ENCODE measurements around the gene COMMD9. TPM values are rescaled to one million over a fixed set of nuclear protein-coding genes. Genes with fewer than 3 reads are reported as not detected.
A peak's percentile ranks its signal among the peaks of the same experiment; 100 is the strongest.

The COMMD9 gene
- total RNA-seq, 2 experiments from 2014 or later = 23.7 to 28.1 TPM

DNA sequence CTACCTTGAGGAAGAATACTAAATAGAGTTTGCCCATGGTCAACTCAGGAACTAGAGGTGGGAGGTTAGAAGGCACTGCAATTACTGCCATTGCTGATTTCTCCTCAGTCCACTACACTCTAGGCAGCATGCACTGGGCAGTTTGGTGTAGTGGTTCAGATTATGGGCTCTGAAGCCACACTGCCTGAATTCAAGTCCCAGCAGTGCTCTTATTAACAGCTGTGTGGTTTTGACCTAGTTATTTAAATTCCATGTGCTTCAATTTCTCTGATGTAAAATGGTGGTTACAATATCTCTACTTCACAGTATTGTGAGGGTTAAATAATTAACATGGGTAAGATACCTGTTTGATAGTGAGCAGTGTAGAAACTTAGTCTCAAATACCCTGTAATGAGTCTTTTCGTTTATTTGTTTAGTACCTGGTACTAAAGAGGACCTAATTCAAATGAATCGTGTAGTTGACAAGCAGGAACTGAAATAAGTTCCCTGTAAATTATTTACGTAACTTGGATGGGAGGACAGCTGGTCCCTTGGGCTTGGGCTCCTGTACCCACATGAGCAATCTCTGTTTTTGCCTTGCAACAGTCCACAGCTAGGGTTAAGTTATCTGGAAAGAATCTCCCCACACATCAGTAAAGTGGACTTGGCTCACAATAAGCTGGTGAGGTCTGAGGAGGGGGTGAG lies 24.7 kb upstream of the COMMD9 start:
- Mint-ChIP-seq H3K9me3 (no peaks in the 10 kb centered on the region), H3K36me3 (no peaks in the 10 kb centered on the region), H3K27ac (no peak overlapping the region), H3K4me3 (no peak overlapping the region), H3K4me1 (ENCODE audit: low read depth) (peaks cover 10% of the 10 kb centered on the region), H3K27me3 (peaks cover 11% of the 10 kb centered on the region)
- POLR2A ChIA-PET = no interaction called here
- no peak for DNase-seq
- CTCF ChIA-PET = interaction anchor here (0.7 to 1.9 kb wide), 2 partner anchors 21 to 165 kb away, joined by 3 to 6 read pairs; no protein-coding TSS in a partner anchor
- intact Hi-C loops (cut with micrococcal nuclease) = loop anchor here (2.0 kb wide), 1 partner anchor 33 kb away; no protein-coding TSS in a partner anchor

DNA sequence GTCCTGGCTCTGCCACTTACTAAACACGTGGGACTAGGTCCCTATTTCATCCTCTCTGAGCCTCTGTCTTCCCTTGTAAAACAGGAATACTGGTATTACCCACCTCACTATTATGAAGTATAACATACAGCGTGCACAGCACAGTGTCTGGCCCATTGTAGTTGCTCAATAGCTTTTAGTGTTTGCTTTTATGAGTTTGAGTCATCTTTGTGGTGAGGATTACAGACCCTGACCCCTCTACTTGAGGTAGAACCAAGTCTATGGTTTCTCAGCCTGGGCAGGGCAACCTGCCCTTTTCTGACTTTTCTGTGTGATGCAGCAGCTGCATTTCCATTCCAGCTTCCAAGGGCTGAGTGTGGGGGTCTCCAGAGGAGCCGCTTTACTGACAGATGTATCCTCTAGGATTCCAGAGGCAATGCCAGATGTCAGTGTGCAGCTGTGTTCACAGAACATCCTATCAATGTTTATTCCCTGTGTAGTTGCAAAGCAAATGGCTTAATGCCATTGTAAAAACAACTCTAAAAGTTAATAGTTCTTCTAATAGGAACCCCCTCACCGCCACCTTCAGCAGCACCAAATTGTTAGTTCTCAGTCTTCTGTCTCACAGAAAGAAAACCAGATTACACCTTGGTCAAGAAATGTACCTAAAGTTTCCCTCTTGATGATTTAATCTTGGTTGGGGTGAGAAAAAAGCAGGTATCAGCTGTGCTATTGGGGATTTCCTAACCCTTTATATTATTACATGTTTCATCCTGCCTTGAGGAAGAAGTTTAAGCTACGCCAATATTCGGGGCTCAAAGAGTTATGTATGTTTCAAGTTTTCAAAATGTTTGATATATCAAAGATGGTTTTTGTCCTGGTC lies 23.6 kb upstream of the COMMD9 start:
- Mint-ChIP-seq H3K4me3 (no peak overlapping the region), H3K4me1 (ENCODE audit: low read depth) (peaks cover 10% of the 10 kb centered on the region), H3K9me3 (no peaks in the 10 kb centered on the region), H3K27me3 (peaks cover 14% of the 10 kb centered on the region), H3K27ac (no peak overlapping the region), H3K36me3 (no peaks in the 10 kb centered on the region)
- intact Hi-C loops (cut with micrococcal nuclease) = loop anchor here (2.0 kb wide), 1 partner anchor 34 kb away; no protein-coding TSS in a partner anchor
- DNase-seq = no peak
- POLR2A ChIA-PET = interaction anchor here (0.6 kb wide), 1 partner anchor 22 kb away, joined by 3 read pairs; no protein-coding TSS in a partner anchor
- CTCF ChIA-PET = interaction anchor here (0.7 to 1.9 kb wide), 3 partner anchors 20 to 166 kb away, joined by 3 to 6 read pairs (median 3); no protein-coding TSS in a partner anchor

DNA sequence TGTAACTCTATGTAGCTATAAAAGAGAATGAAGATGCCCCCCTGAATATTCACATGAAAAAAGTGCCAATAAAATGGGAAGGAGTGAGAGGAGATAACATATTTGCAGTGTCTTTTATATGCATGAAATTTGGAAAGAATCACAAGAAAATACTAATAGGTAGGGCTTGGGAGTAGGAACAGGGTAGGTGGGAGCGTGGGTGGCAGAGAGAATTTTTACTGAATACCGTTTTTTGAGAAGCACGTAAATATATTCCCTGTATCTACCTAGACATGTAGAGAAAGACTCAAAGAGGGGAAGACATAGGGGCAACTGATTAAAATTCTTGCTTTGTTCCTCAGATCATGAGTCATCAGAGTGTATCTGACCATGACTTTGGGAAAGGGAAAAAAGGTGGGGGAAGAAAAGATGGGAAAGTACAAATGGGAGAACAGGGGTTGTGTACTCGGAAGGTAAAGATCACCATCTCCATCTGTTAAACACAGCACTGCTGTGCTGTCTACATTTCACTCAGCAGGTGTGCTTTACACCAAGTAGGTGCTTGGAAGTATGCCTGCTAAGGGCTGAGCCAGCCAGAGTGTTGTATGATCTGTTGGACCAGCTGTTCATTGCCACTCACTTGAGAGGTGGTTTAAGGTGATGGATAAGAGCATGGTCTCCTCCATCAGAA lies 22.8 kb upstream of the COMMD9 start:
- Mint-ChIP-seq H3K27me3 (peaks cover 14% of the 10 kb centered on the region), H3K4me3 (no peak overlapping the region), H3K4me1 (ENCODE audit: low read depth) (peaks cover 14% of the 10 kb centered on the region), H3K9me3 (no peaks in the 10 kb centered on the region), H3K27ac (no peak overlapping the region), H3K36me3 (no peaks in the 10 kb centered on the region)
- intact Hi-C loops (cut with micrococcal nuclease) = loop anchor here (2.0 kb wide), 1 partner anchor 35 kb away; no protein-coding TSS in a partner anchor
- no peak for DNase-seq
- ChIA-PET CTCF (interaction anchor here (0.7 to 1.9 kb wide), 3 partner anchors 64 to 168 kb away, joined by 3 to 6 read pairs (median 3); no protein-coding TSS in a partner anchor), POLR2A (no interaction called here)

DNA sequence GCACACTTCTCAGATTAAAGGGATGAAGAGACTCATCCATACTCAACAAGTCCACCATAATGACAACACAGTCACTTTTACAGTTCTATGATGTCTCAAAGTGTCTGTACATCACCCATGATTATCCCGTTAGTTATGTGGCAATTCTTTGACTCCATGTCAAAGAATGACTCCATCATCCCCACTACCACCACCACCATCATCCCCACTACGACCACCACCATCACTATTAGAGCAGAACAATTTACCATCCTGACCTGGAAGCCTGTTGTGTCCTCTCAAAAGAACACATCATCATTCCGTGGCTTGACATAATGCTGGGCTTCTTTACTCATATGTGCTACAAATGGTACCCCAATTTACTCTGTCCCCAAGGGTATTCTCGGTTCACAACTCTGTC lies 20.6 kb upstream of the COMMD9 start:
- Mint-ChIP-seq H3K27me3 (peaks cover 8% of the 10 kb centered on the region), H3K4me1 (ENCODE audit: low read depth) (peaks cover 15% of the 10 kb centered on the region), H3K4me3 (no peak overlapping the region), H3K36me3 (no peaks in the 10 kb centered on the region), H3K9me3 (peaks cover 4% of the 10 kb centered on the region), H3K27ac (no peak overlapping the region)
- CTCF ChIA-PET = no interaction called here
- POLR2A ChIA-PET = no interaction called here
- intact Hi-C loops (cut with micrococcal nuclease) = loop anchor here (5.0 kb wide), 1 partner anchor 168 kb away; no protein-coding TSS in a partner anchor
- no peak for DNase-seq

DNA sequence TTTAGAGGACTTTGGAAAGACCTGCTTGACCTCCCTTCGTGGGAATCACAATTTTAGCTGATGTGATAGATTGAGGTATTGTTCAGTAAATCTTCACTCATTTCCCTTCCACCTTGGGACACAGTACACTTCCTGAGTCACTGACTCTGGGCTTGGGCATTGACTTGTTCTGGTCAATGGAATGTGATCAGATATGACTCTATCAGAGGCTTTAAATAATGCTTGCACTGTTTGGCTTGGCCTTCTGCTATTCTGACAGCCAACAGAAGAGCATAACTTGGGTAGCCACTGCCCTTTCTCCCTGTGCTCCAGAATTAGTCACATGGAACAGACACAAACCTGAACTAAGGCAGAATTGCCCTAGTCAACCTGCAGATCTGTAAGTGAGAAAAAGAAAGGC lies 19.4 kb upstream of the COMMD9 start:
- Mint-ChIP-seq H3K9me3 (peaks cover 4% of the 10 kb centered on the region), H3K27ac (no peak overlapping the region), H3K4me3 (no peak overlapping the region), H3K36me3 (no peaks in the 10 kb centered on the region), H3K4me1 (ENCODE audit: low read depth) (peaks cover 15% of the 10 kb centered on the region), H3K27me3 (peaks cover 4% of the 10 kb centered on the region)
- DNase-seq = no peak
- ChIA-PET CTCF (interaction anchor here (1.1 kb wide), 1 partner anchor 184 kb away, joined by 4 read pairs; no protein-coding TSS in a partner anchor), POLR2A (no interaction called here)
- intact Hi-C loops (cut with micrococcal nuclease) = loop anchor here (5.0 kb wide), 1 partner anchor 169 kb away; no protein-coding TSS in a partner anchor

DNA sequence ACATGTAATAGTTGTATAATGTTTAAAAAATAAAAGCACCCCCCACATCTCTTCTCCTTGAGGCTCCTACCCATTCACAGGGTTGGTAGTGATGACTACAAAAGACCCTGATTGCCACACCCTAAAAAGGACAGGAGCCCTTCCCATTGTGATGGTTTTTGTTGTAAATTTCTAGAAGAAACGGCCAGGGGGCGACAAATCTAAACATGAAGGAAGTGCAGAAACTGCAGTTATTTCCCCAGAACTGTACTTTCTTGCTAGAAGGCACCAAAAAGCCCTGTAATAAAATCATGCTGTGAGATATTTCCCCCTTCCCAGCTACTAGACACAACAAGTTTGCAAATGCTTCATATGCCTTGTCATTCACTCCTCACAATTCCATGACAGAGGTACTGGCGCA lies 17.7 kb upstream of the COMMD9 start:
- Mint-ChIP-seq H3K27ac (no peak overlapping the region), H3K4me3 (no peak overlapping the region), H3K36me3 (no peaks in the 10 kb centered on the region), H3K9me3 (peaks cover 4% of the 10 kb centered on the region), H3K4me1 (ENCODE audit: low read depth) (peaks cover 5% of the 10 kb centered on the region), H3K27me3 (peaks cover 4% of the 10 kb centered on the region)
- peak; percentile 31 for DNase-seq
- intact Hi-C loops (cut with micrococcal nuclease) = loop anchor here (1.0 to 5.0 kb wide), 2 partner anchors 170 to 185 kb away; no protein-coding TSS in a partner anchor
- POLR2A ChIA-PET = no interaction called here
- CTCF ChIA-PET = interaction anchor here (0.7 to 1.5 kb wide), 10 partner anchors 10 to 191 kb away, joined by 3 to 8 read pairs (median 4); no protein-coding TSS in a partner anchor

DNA sequence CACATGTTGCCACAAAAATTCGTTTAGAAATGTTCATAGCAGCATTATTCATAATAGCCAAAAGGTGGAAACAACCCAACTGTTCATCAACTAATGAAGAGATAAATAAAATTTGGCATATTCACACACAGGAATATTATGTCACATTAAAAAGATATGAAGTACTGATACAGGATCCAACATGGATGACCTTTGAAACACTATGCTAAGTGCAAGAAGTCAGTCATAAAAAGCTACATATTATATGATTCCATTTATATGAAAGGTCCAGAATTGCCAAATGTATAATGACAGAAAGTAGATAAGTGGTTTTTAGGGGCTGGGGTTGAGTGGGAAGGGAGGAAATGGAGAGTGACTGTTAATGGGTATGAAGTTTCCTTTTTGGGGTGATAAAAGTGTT lies 15.8 kb upstream of the COMMD9 start:
- Mint-ChIP-seq H3K4me3 (no peak overlapping the region), H3K4me1 (ENCODE audit: low read depth) (peaks cover 5% of the 10 kb centered on the region), H3K9me3 (peaks cover 4% of the 10 kb centered on the region), H3K27me3 (peaks cover 4% of the 10 kb centered on the region), H3K36me3 (no peaks in the 10 kb centered on the region), H3K27ac (no peak overlapping the region)
- DNase-seq = no peak
- CTCF ChIA-PET = interaction anchor here (0.8 to 1.2 kb wide), 2 partner anchors 15 to 188 kb away, joined by 3 read pairs; no protein-coding TSS in a partner anchor
- POLR2A ChIA-PET = no interaction called here
- intact Hi-C loops (cut with micrococcal nuclease) = loop anchor here (5.0 kb wide), 1 partner anchor 172 kb away; no protein-coding TSS in a partner anchor

DNA sequence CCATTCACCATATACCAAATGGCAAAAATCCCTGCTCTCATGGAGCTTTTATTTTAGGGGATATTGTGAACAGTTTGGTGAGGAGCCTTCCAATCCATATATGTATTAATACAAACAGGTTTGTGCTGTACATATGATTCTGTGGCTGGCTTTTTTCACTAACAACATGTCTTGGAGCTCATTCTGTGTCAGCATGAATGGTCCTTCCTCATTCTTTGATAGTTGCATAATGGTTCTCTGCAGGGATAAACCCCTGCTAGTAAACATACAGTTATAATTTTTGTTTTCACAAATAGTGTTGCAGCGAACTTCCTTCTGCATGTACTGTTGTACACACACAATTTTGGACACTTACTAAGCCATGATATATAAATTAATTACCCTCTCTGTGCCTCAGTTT lies 15.1 kb upstream of the COMMD9 start:
- Mint-ChIP-seq H3K4me1 (ENCODE audit: low read depth) (peaks cover 5% of the 10 kb centered on the region), H3K9me3 (peaks cover 4% of the 10 kb centered on the region), H3K4me3 (no peak overlapping the region), H3K27ac (no peak overlapping the region), H3K27me3 (peaks cover 4% of the 10 kb centered on the region), H3K36me3 (no peaks in the 10 kb centered on the region)
- POLR2A ChIA-PET = no interaction called here
- intact Hi-C loops (cut with micrococcal nuclease) = no loop called here
- CTCF ChIA-PET = interaction anchor here (0.8 to 1.8 kb wide), 4 partner anchors 12 to 189 kb away, joined by 3 to 9 read pairs (median 6); no protein-coding TSS in a partner anchor
- DNase-seq = no peak

DNA sequence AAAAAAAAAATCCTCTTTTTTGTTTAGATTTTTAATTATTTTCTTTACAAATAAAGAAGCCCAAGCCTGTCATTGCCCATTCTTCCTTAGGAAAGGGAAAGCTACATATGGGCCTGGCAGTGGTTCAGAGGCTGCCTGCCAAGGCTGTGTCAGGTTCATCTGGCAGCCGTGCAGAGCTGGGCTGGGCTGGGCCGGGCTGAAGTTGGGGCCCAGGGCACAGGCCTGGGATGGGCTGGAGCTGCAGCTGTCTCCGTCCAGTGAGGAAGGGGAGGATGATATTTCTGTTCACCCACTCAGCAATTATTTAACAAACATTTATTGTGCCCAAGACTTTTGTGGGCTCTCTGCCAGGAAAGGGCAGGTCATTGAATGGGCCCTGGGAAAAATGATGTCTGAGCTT lies 11.4 kb upstream of the COMMD9 start:
- H3K4me1 Mint-ChIP-seq (ENCODE audit: low read depth) = no peaks in the 10 kb centered on the region
- no peaks in the 10 kb centered on the region for H3K36me3 Mint-ChIP-seq
- POLR2A ChIA-PET = no interaction called here
- H3K27ac Mint-ChIP-seq = no peak overlapping the region
- H3K27me3 Mint-ChIP-seq = no peaks in the 10 kb centered on the region
- no peak for DNase-seq
- no peaks in the 10 kb centered on the region for H3K9me3 Mint-ChIP-seq
- intact Hi-C loops (cut with micrococcal nuclease) = no loop called here
- CTCF ChIA-PET = interaction anchor here (1.4 to 1.8 kb wide), 2 partner anchors 9 to 179 kb away, joined by 6 to 10 read pairs; no protein-coding TSS in a partner anchor
- no peak overlapping the region for H3K4me3 Mint-ChIP-seq

DNA sequence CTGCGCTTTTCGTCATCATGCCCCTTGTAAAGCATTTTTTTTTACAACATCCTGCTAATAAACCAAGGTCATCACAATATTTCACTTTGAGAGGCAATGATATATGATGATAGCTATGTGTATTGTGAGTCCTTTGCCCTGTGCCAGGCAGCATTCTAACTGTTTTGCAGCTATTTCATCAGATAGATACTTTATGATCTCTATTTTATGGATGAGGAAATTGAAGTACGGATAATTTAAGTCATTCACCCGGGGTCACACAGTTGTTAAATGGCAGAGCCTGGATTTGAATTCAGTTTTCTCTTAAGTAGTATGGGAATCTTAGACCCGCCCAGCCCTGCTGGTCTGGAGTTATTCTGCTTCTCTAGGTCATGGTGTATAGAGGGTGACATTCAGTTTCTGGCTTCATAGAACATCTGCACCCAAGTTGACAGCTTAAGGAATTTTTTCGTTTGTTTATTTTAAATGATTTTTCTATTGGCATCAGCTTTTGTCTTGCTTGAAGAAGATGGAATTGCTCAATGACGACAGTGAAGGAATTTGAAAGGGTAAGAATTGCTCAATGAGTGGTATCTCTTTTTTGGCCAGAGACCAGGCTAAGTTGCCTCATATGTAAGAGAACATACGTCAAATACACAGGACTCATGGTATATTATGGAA lies 7.8 kb upstream of the COMMD9 start:
- intact Hi-C loops (cut with micrococcal nuclease) = no loop called here
- ChIA-PET POLR2A (no interaction called here), CTCF (interaction anchor here (1.2 to 3.1 kb wide), 4 partner anchors 10 to 475 kb away, joined by 3 to 12 read pairs (median 4); no protein-coding TSS in a partner anchor)
- no peak overlapping the region for H3K4me3 Mint-ChIP-seq
- H3K27me3 Mint-ChIP-seq = no peaks in the 10 kb centered on the region
- H3K9me3 Mint-ChIP-seq = no peaks in the 10 kb centered on the region
- peaks cover 4% of the 10 kb centered on the region for H3K4me1 Mint-ChIP-seq (ENCODE audit: low read depth)
- DNase-seq = no peak
- no peaks in the 10 kb centered on the region for H3K36me3 Mint-ChIP-seq
- H3K27ac Mint-ChIP-seq = no peak overlapping the region

DNA sequence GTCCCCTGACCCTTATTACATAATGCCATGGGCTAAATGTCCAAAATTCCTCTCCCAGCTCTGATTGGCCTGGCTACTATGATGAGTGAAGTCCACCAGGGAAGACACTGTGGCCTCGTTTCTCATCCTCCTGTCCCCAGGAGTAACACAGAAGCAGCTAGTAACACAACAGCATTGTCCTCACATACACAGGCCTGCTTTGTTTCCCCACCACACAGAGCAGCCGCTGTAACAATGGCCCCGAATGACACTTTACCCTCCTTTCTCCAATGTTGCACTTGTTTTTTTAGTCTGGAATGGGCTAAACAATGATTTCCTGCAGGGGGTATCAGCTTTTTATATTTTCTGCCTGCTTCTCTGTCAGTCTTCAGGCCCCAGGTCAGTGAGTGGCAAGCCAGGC lies 6.7 kb upstream of the COMMD9 start, which contains the start of gene PRR5L:
PRR5L (plus strand) TSS at position 363 of the 400 bp plus-strand sequence. CDS start 104,834 bp downstream, outside the sequence.
- intact Hi-C loops (cut with micrococcal nuclease) = no loop called here
- no peak for DNase-seq
- no peaks in the 10 kb centered on the region for H3K27me3 Mint-ChIP-seq
- ChIA-PET POLR2A (no interaction called here), CTCF (interaction anchor here (1.1 to 9.2 kb wide), 3 partner anchors 183 to 451 kb away, joined by 4 to 205 read pairs (median 12); no protein-coding TSS in a partner anchor)
- no peak within 1 kb of the TSS for H3K4me3 Mint-ChIP-seq
- no peaks in the 10 kb centered on the region for H3K9me3 Mint-ChIP-seq
- H3K4me1 Mint-ChIP-seq (ENCODE audit: low read depth) = peaks cover 4% of the 10 kb centered on the region
- H3K36me3 Mint-ChIP-seq = no peaks in the 10 kb centered on the region
- no peak within 1 kb of the TSS for H3K27ac Mint-ChIP-seq
